Activated CD4-positive, alpha-beta T cell treated with anti-CD3 and anti-CD28 coated beads, Interleukin-2, amount 10 ng/mL, durations not matched to agents 7 days and 5 days (primary cell): ENCODE results near the gene HLF. TPM values are rescaled to one million over a fixed set of nuclear protein-coding genes. Genes with fewer than 3 reads are reported as not detected.

ENCODE experiments used
- CTCF ChIA-PET: fragments of 350-600 bp; sonication (Branson Sonifier 250); formaldehyde crosslinking; loops from one replicate; lab custom pipeline; 2021; ENCODE audit warnings: antibody characterized with exemption; lab: Charles Lee
- POLR2A ChIA-PET: fragments of 350-600 bp; sonication (Branson Sonifier 250); formaldehyde crosslinking; loops from one replicate; lab custom pipeline; 2021; ENCODE audit warnings: antibody characterized with exemption; lab: Charles Lee
- DNase-seq: peaks from one replicate; pipeline ENCODE4 v3.0.0-alpha.2; 2020
- H3K27ac Mint-ChIP-seq: one replicate; pipeline ENCODE4 v1.8.0; 2021; ENCODE audit warnings: mild to moderate bottlenecking, moderate library complexity, mixed read lengths
- H3K27me3 Mint-ChIP-seq: one replicate; pipeline ENCODE4 v1.8.0; 2021; ENCODE audit warnings: mixed read lengths
- H3K36me3 Mint-ChIP-seq: one replicate; pipeline ENCODE4 v1.8.0; 2021; ENCODE audit warnings: low read depth, mixed read lengths
- H3K4me1 Mint-ChIP-seq: one replicate; pipeline ENCODE4 v1.8.0; 2021; ENCODE audit warnings: mixed read lengths
- H3K4me3 Mint-ChIP-seq: one replicate; pipeline ENCODE4 v1.8.0; 2021; ENCODE audit warnings: mild to moderate bottlenecking, moderate library complexity, mixed read lengths
- H3K9me3 Mint-ChIP-seq: one replicate; pipeline ENCODE4 v1.8.0; 2021; ENCODE audit warnings: mixed read lengths
- total RNA-seq, 2 experiments: library from RNA; stranded (reverse); gene quantifications; one replicate each; pipeline ENCODE4 v1.2.3, GENCODE V29; 2021

HLF gene
- total RNA-seq, 2 experiments from 2014 or later: 0.30 to 0.65 TPM

GRCh38 chr17:55341432-55341831 is 76.7 kb downstream of the HLF start:
- Mint-ChIP-seq H3K4me3 (no peak overlapping the region), H3K4me1 (peaks cover 54% of the 10 kb centered on the region), H3K27ac (no peak overlapping the region), H3K27me3 (peaks cover 15% of the 10 kb centered on the region), H3K36me3 (peaks cover 11% of the 10 kb centered on the region), H3K9me3 (peaks cover 14% of the 10 kb centered on the region)
- POLR2A ChIA-PET: no interaction called here
- CTCF ChIA-PET: no interaction called here
- DNase-seq: no peak

GRCh38 chr17:55342800-55343585 is 78.2 kb downstream of the HLF start:
- no peak overlapping the region for H3K4me3 Mint-ChIP-seq
- ChIA-PET CTCF (interaction anchor here (0.9 kb wide), 1 partner anchor 33 kb away, joined by 3 read pairs; no protein-coding TSS in a partner anchor), POLR2A (no interaction called here)
- H3K27me3 Mint-ChIP-seq: peaks cover 15% of the 10 kb centered on the region
- peak overlapping the region; percentile 87 for H3K27ac Mint-ChIP-seq
- no peak for DNase-seq
- H3K36me3 Mint-ChIP-seq: peaks cover 14% of the 10 kb centered on the region
- peaks cover 60% of the 10 kb centered on the region for H3K4me1 Mint-ChIP-seq
- peaks cover 18% of the 10 kb centered on the region for H3K9me3 Mint-ChIP-seq

- H3K9me3 Mint-ChIP-seq: peaks cover 13% of the 10 kb centered on the region
- CTCF ChIA-PET: interaction anchor here (0.6 to 1.5 kb wide), 6 partner anchors 10 to 77 kb away, joined by 3 to 4 read pairs (median 3); partner anchors contain the start of gene MMD
Observed at GRCh38 chr17:55343900-55344513, 79.2 kb downstream of the HLF start.

GRCh38 chr17:55344514-55344997 is 79.8 kb downstream of the HLF start:
- peak overlapping the region; percentile 26 for H3K4me3 Mint-ChIP-seq
- CTCF ChIA-PET: interaction anchor here (0.5 to 1.5 kb wide), 7 partner anchors 10 to 352 kb away, joined by 3 to 4 read pairs (median 3); partner anchors contain the start of gene MMD

More at GRCh38 chr17:55343900-55344513, 79.2 kb downstream of the HLF start:
- Mint-ChIP-seq H3K27ac (peak overlapping the region; percentile 87), H3K4me3 (no peak overlapping the region), H3K27me3 (peaks cover 6% of the 10 kb centered on the region), H3K36me3 (peaks cover 14% of the 10 kb centered on the region), H3K4me1 (peaks cover 70% of the 10 kb centered on the region)
- DNase-seq: no peak
- POLR2A ChIA-PET: no interaction called here

GRCh38 chr17:55345132-55345531 is 80.4 kb downstream of the HLF start:
- peaks cover 12% of the 10 kb centered on the region for H3K36me3 Mint-ChIP-seq
- CTCF ChIA-PET: interaction anchor here (0.8 to 2.5 kb wide), 5 partner anchors 9 to 79 kb away, joined by 3 to 7 read pairs (median 3); partner anchors contain the start of genes HLF and MMD
- peaks cover 12% of the 10 kb centered on the region for H3K9me3 Mint-ChIP-seq
- H3K4me1 Mint-ChIP-seq: peaks cover 70% of the 10 kb centered on the region
- no peak for DNase-seq
- no peak overlapping the region for H3K4me3 Mint-ChIP-seq
- POLR2A ChIA-PET: no interaction called here
- H3K27me3 Mint-ChIP-seq: no peaks in the 10 kb centered on the region
- peak overlapping the region; percentile 81 for H3K27ac Mint-ChIP-seq

More at GRCh38 chr17:55344514-55344997, 79.8 kb downstream of the HLF start:
- Mint-ChIP-seq H3K9me3 (peaks cover 12% of the 10 kb centered on the region), H3K27me3 (peaks cover 3% of the 10 kb centered on the region), H3K27ac (peak overlapping the region; percentile 81), H3K4me1 (peaks cover 71% of the 10 kb centered on the region), H3K36me3 (peaks cover 14% of the 10 kb centered on the region)
- POLR2A ChIA-PET: no interaction called here
- DNase-seq: peak; percentile 62

- peaks cover 10% of the 10 kb centered on the region for H3K9me3 Mint-ChIP-seq
- H3K4me1 Mint-ChIP-seq: peaks cover 72% of the 10 kb centered on the region
- POLR2A ChIA-PET: no interaction called here
- CTCF ChIA-PET: interaction anchor here (2.0 to 2.7 kb wide), 3 partner anchors 33 to 81 kb away, joined by 7 to 10 read pairs (median 8); partner anchors contain the start of gene HLF
- H3K27me3 Mint-ChIP-seq: no peaks in the 10 kb centered on the region
- H3K27ac Mint-ChIP-seq: peak overlapping the region; percentile 47
- no peak for DNase-seq
- H3K36me3 Mint-ChIP-seq: peaks cover 11% of the 10 kb centered on the region
- no peak overlapping the region for H3K4me3 Mint-ChIP-seq
Observed at GRCh38 chr17:55346658-55347057, 81.9 kb downstream of the HLF start.

- ChIA-PET CTCF (interaction anchor here (0.7 to 2.7 kb wide), 7 partner anchors 15 to 401 kb away, joined by 3 to 10 read pairs (median 7); partner anchors contain the start of gene HLF), POLR2A (no interaction called here)
- peaks cover 10% of the 10 kb centered on the region for H3K9me3 Mint-ChIP-seq
- H3K4me1 Mint-ChIP-seq: peaks cover 68% of the 10 kb centered on the region
- no peak overlapping the region for H3K4me3 Mint-ChIP-seq
- DNase-seq: no peak
- no peaks in the 10 kb centered on the region for H3K27me3 Mint-ChIP-seq
- no peak overlapping the region for H3K27ac Mint-ChIP-seq
- H3K36me3 Mint-ChIP-seq: peaks cover 11% of the 10 kb centered on the region
Observed at GRCh38 chr17:55347341-55347740, 82.6 kb downstream of the HLF start.

GRCh38 chr17:55348749-55349354 is 84.1 kb downstream of the HLF start:
- Mint-ChIP-seq H3K4me3 (no peak overlapping the region), H3K27me3 (peaks cover under 1% of the 10 kb centered on the region), H3K36me3 (peaks cover 11% of the 10 kb centered on the region), H3K27ac (no peak overlapping the region), H3K4me1 (peaks cover 54% of the 10 kb centered on the region), H3K9me3 (peaks cover 10% of the 10 kb centered on the region)
- DNase-seq: peak; percentile 48
- ChIA-PET CTCF (interaction anchor here (0.9 to 2.7 kb wide), 14 partner anchors 8 to 356 kb away, joined by 3 to 10 read pairs (median 3); no protein-coding TSS in a partner anchor), POLR2A (no interaction called here)

GRCh38 chr17:55350825-55351205 is 86.1 kb downstream of the HLF start:
- Mint-ChIP-seq H3K27ac (no peak overlapping the region), H3K27me3 (peaks cover 13% of the 10 kb centered on the region), H3K36me3 (peaks cover 5% of the 10 kb centered on the region), H3K9me3 (peaks cover 7% of the 10 kb centered on the region), H3K4me1 (peaks cover 35% of the 10 kb centered on the region), H3K4me3 (no peak overlapping the region)
- POLR2A ChIA-PET: no interaction called here
- CTCF ChIA-PET: no interaction called here
- DNase-seq: no peak

GRCh38 chr17:55351226-55351625 is 86.5 kb downstream of the HLF start:
- Mint-ChIP-seq H3K36me3 (peaks cover 4% of the 10 kb centered on the region), H3K4me1 (peaks cover 35% of the 10 kb centered on the region), H3K27me3 (peaks cover 13% of the 10 kb centered on the region), H3K27ac (no peak overlapping the region), H3K4me3 (no peak overlapping the region), H3K9me3 (peaks cover 7% of the 10 kb centered on the region)
- CTCF ChIA-PET: interaction anchor here (1.0 kb wide), 1 partner anchor 358 kb away, joined by 4 read pairs; no protein-coding TSS in a partner anchor
- POLR2A ChIA-PET: no interaction called here
- DNase-seq: no peak

- POLR2A ChIA-PET: no interaction called here
- CTCF ChIA-PET: interaction anchor here (1.3 kb wide), 1 partner anchor 9 kb away, joined by 3 read pairs; no protein-coding TSS in a partner anchor
- no peaks in the 10 kb centered on the region for H3K9me3 Mint-ChIP-seq
- no peaks in the 10 kb centered on the region for H3K36me3 Mint-ChIP-seq
- H3K27me3 Mint-ChIP-seq: peaks cover 18% of the 10 kb centered on the region
- no peak overlapping the region for H3K4me3 Mint-ChIP-seq
- H3K4me1 Mint-ChIP-seq: peaks cover 20% of the 10 kb centered on the region
- DNase-seq: no peak
- H3K27ac Mint-ChIP-seq: no peak overlapping the region
Observed at GRCh38 chr17:55354010-55354409, 89.2 kb downstream of the HLF start.

GRCh38 chr17:55354941-55355340 is 90.2 kb downstream of the HLF start:
- CTCF ChIA-PET: interaction anchor here (0.6 to 2.9 kb wide), 4 partner anchors 10 to 363 kb away, joined by 3 to 19 read pairs (median 3); no protein-coding TSS in a partner anchor
- Mint-ChIP-seq H3K36me3 (no peaks in the 10 kb centered on the region), H3K4me1 (peaks cover 15% of the 10 kb centered on the region), H3K27ac (no peak overlapping the region), H3K27me3 (peaks cover 19% of the 10 kb centered on the region), H3K9me3 (no peaks in the 10 kb centered on the region), H3K4me3 (no peak overlapping the region)
- DNase-seq: no peak
- POLR2A ChIA-PET: no interaction called here
